HEK293T (cell line): Measurements from ENCODE around the gene RC3H2.
"Not testable (repeated sequence)": the region's sequence is repeated elsewhere in the genome, so short reads cannot be mapped to it uniquely, and the experiment has no call there.

Experiments used
- CTCF ChIA-PET: fragments of 350-600 bp; formaldehyde crosslinking; extraction: SDS; loops from one replicate; lab custom pipeline; 2021; ENCODE audit warnings: antibody characterized with exemption, inconsistent platforms; lab: Yijun Ruan, JAX
- POLR2A ChIA-PET: fragments of 350-600 bp; formaldehyde crosslinking; extraction: SDS; loops from one replicate; lab custom pipeline; 2020; ENCODE audit warnings: antibody characterized with exemption, inconsistent platforms; lab: Yijun Ruan, JAX
- DNase-seq: peaks from one replicate; pipeline ENCODE4 v3.0.0; 2012; ENCODE audit warnings: mixed read lengths; ENCODE audit errors: extremely low spot score
- ARNT ChIP-seq: fragments of 450-650 bp; IDR thresholded peaks from 2 replicates; pipeline ENCODE4 v1.6.1; 2017; ENCODE audit warnings: mild to moderate bottlenecking
- BHLHE40 ChIP-seq: fragments of 450-650 bp; IDR thresholded peaks from 2 replicates; pipeline ENCODE4 v1.6.1; 2016; ENCODE audit warnings: mild to moderate bottlenecking, moderate library complexity, borderline replicate concordance
- CTBP1 ChIP-seq: fragments of 450-650 bp; IDR thresholded peaks from 2 replicates; pipeline ENCODE4 v1.6.1; 2016; ENCODE audit warnings: borderline replicate concordance
- ELF4 ChIP-seq: fragments of 450-650 bp; IDR thresholded peaks from 2 replicates; pipeline ENCODE4 v1.6.1; 2017; ENCODE audit warnings: antibody characterized with exemption
- FOXA1 ChIP-seq: fragments of 450-650 bp; IDR thresholded peaks from 2 replicates; pipeline ENCODE4 v1.6.1; 2016; ENCODE audit warnings: mild to moderate bottlenecking
- FOXK2 ChIP-seq: fragments of 450-650 bp; IDR thresholded peaks from 2 replicates; pipeline ENCODE4 v1.6.1; 2016; ENCODE audit warnings: mild to moderate bottlenecking
- FOXM1 ChIP-seq: fragments of 450-650 bp; IDR thresholded peaks from 2 replicates; pipeline ENCODE4 v1.6.1; 2017; ENCODE audit warnings: mild to moderate bottlenecking, borderline replicate concordance
- HDGF ChIP-seq: fragments of 450-650 bp; IDR thresholded peaks from 2 replicates; pipeline ENCODE4 v1.6.1; 2017; ENCODE audit warnings: antibody characterized with exemption, borderline replicate concordance
- L3MBTL2 ChIP-seq: fragments of 450-650 bp; conservative IDR thresholded peaks from 2 replicates; pipeline ENCODE4 v1.6.1; 2016; ENCODE audit warnings: mild to moderate bottlenecking
- LEF1 ChIP-seq: fragments of 450-650 bp; IDR thresholded peaks from 2 replicates; pipeline ENCODE4 v1.6.1; 2017; ENCODE audit warnings: mild to moderate bottlenecking, borderline replicate concordance
- NFRKB ChIP-seq: fragments of 450-650 bp; IDR thresholded peaks from 2 replicates; pipeline ENCODE4 v1.6.1; 2016; ENCODE audit warnings: mild to moderate bottlenecking, moderate library complexity
- PKNOX1 ChIP-seq: fragments of 450-650 bp; IDR thresholded peaks from 2 replicates; pipeline ENCODE4 v1.6.1; 2016
- SP1 ChIP-seq: fragments of 450-650 bp; IDR thresholded peaks from 2 replicates; pipeline ENCODE4 v1.6.1; 2017
- SUZ12 ChIP-seq: fragments of 450-650 bp; IDR thresholded peaks from 2 replicates; pipeline ENCODE4 v1.6.1; 2016; ENCODE audit warnings: mild to moderate bottlenecking
- TARDBP ChIP-seq: fragments of 450-650 bp; IDR thresholded peaks from 2 replicates; pipeline ENCODE4 v1.6.1; 2016
- ZNF384 ChIP-seq: fragments of 450-650 bp; IDR thresholded peaks from 2 replicates; pipeline ENCODE4 v1.6.1; 2016

Gene RC3H2

GRCh38 chr9:122888480-122888879 lies 16.7 kb downstream of the RC3H2 start:
- ChIA-PET POLR2A (no interaction called here), CTCF (no interaction called here)
- TF ChIP-seq FOXK2 = no peak
- no peak for DNase-seq

- DNase-seq = no peak
- POLR2A ChIA-PET = no interaction called here
- CTCF ChIA-PET = no interaction called here
- TF ChIP-seq FOXA1 = no peak
Measured at GRCh38 chr9:122883125-122883524, 22.0 kb downstream of the RC3H2 start.

- CTCF ChIA-PET = no interaction called here
- POLR2A ChIA-PET = no interaction called here
Measured at GRCh38 chr9:122879443-122879842, 25.7 kb downstream of the RC3H2 start.

GRCh38 chr9:122875523-122875922 lies 29.6 kb downstream of the RC3H2 start:
- ChIA-PET CTCF (no interaction called here), POLR2A (no interaction called here)
- DNase-seq = no peak
- TF ChIP-seq FOXA1 = no peak
- no peak for TF ChIP-seq PKNOX1
- no peak for TF ChIP-seq ELF4
- no peak for TF ChIP-seq SP1
- TF ChIP-seq LEF1 = no peak
- TF ChIP-seq HDGF = no peak
- no peak for TF ChIP-seq ZNF384
- no peak for TF ChIP-seq BHLHE40
- TF ChIP-seq CTBP1 = no peak
- no peak for TF ChIP-seq SUZ12
- TF ChIP-seq NFRKB = no peak
- TF ChIP-seq FOXK2 = no peak
- no peak for TF ChIP-seq ARNT
- no peak for TF ChIP-seq FOXM1
- TF ChIP-seq TARDBP = no peak
- TF ChIP-seq L3MBTL2 = no peak

More at GRCh38 chr9:122879443-122879842, 25.7 kb downstream of the RC3H2 start:
- DNase-seq = no peak
- TF ChIP-seq ARNT = no peak
- TF ChIP-seq CTBP1 = no peak
- TF ChIP-seq HDGF = no peak
- TF ChIP-seq NFRKB = no peak
- TF ChIP-seq FOXA1 = no peak
- TF ChIP-seq SP1 = no peak
- no peak for TF ChIP-seq ELF4
- TF ChIP-seq FOXK2 = no peak
- no peak for TF ChIP-seq SUZ12
- no peak for TF ChIP-seq FOXM1
- no peak for TF ChIP-seq PKNOX1
- TF ChIP-seq LEF1 = no peak
- TF ChIP-seq BHLHE40 = no peak
- no peak for TF ChIP-seq ZNF384
- no peak for TF ChIP-seq L3MBTL2
- no peak for TF ChIP-seq TARDBP

GRCh38 chr9:122867276-122867675 lies 37.9 kb downstream of the RC3H2 start:
- CTCF ChIA-PET, POLR2A ChIA-PET, DNase-seq: not testable (repeated sequence)

- ChIA-PET POLR2A (no interaction called here), CTCF (no interaction called here)
- TF ChIP-seq L3MBTL2 (no peak), FOXA1 (no peak), ARNT (no peak), CTBP1 (no peak), PKNOX1 (no peak), LEF1 (no peak), ZNF384 (no peak), NFRKB (no peak), HDGF (no peak), TARDBP (no peak), SP1 (no peak), SUZ12 (no peak), FOXM1 (no peak), FOXK2 (no peak), BHLHE40 (no peak)
- no peak for DNase-seq
Measured at GRCh38 chr9:122866079-122866478, 39.1 kb downstream of the RC3H2 start.

GRCh38 chr9:122865300-122865699 lies 39.9 kb downstream of the RC3H2 start:
- CTCF ChIA-PET = no interaction called here
- TF ChIP-seq PKNOX1 (no peak), BHLHE40 (no peak), NFRKB (no peak), FOXM1 (no peak), CTBP1 (no peak), SP1 (no peak), ZNF384 (no peak), ELF4 (no peak), FOXA1 (no peak), L3MBTL2 (no peak), LEF1 (no peak), ARNT (no peak), FOXK2 (no peak), HDGF (no peak), TARDBP (no peak)
- POLR2A ChIA-PET = interaction anchor here (0.6 kb wide), 1 partner anchor 76 kb away, joined by 3 read pairs; no protein-coding TSS in a partner anchor
- DNase-seq = no peak
